ENCODE measurements around the gene ARSI.

DNA sequence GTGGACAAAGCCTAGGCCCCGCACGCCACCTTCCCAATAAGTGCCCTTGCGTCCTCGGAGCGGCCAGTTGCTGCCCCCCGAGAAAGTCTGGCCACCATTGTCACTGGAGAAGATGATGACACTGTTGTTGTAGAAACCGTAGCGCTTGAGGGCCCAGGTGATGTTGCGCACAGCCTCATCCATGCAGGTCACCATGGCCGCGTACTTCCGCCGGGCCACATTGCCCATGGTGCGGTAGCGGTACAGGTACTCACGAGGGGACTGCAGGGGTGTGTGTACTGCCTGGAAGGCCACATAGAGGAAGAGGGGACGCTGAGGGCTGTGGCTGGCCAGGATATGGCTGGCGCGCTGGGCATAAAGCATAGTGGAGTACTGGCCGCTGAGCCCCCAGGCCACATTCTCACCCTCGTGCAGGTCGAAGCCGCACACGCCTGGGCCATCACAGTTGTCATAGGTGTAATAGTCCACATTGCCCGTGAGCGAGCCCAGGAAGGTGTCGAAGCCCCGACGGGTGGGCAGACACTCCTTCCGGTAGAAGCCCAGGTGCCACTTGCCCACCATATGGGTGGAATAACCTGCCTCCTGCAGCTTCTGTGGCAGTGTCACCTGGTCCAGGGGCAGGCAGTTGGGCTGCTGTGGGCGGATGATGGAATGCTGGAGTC, 4.6 kb downstream of the ARSI start:
- TF ChIP-seq CTCF (IDR thresholded peaks at IDR 0.05; ENCODE audit: insufficient read depth, low read length, poor library complexity, severe bottlenecking) (no peak), EZH2phosphoT487 (conservative IDR thresholded peaks at IDR 0.05; ENCODE audit: low read length) (no peak)

Measured in SU-DHL-6 (cell line).